Right ventricle myocardium inferior (tissue), 1 donor: Measurements from ENCODE around the gene ADCYAP1. TPM values are rescaled to one million over a fixed set of nuclear protein-coding genes. Genes with fewer than 3 reads are reported as not detected.

ENCODE experiments used
- ATAC-seq: fragments of 200-7000 bp; cut with Tn5 transposase; one replicate; pipeline ENCODE4 v1.9.1; 2020; ENCODE audit warnings: mild to moderate bottlenecking, moderate library complexity
- DNase-seq: peaks from one replicate; pipeline ENCODE4 v3.0.0; 2021; ENCODE audit errors: missing footprints
- intact Hi-C: fragments of 100-400 bp; cut with DNase I; formaldehyde crosslinking; loops from one replicate; pipeline ENCODE4 v1.11.0; 2022
- total RNA-seq: library from RNA; stranded (reverse); fragmentation: NEBNext Ultra II Directional; extraction: Animal tissue kit (Norgen Biotek cat#: 25700); gene quantifications from one replicate; pipeline ENCODE4 v1.2.1, GENCODE V29; 2021
- donor health status: DM: no; HTN: yes; CAD: no; lungs with severe emphysema.

Gene ADCYAP1
- total RNA-seq, 1 donor from 2014 or later, result not detected

- intact Hi-C loops, result no loop called here
- no peak for ATAC-seq
- DNase-seq, result no peak
These were observed 46.3 kb downstream of the ADCYAP1 start for GRCh38 chr18:950882-951495.

DNA sequence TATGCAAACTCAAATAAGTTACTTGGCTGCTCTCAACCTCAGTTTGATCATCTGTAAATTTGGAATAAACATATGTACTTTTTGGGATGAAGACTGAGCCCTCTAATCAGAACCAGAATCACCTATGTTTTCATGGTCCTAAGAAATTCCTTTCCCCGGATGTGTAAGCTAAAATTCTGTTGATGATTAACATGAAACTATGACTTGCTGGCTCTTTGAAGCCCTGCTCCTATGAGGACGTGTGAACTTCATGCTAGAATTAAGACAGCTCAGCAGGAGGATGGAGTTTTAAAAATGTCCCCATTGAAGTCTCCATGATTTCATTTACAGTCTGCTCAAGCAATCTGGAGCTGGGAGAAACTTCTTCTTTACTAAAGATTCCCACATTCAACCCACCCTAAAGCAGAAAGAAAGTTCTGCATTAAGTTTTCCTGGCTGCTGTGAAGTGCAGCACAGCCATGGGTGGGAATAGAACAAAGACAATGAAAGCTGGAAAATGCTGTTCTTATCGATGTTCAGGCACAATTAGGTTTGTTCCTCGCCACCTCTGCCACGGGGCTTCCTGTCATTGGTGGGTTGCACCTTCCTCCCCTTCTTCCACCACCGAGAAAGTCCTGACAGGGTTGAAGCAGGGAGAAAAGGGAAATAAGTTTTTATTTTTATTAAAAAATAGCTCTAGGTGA lies 50.9 kb downstream of the ADCYAP1 start:
- intact Hi-C loops, result no loop called here
- no peak for DNase-seq
- no peak for ATAC-seq

- DNase-seq, result no peak
- intact Hi-C loops, result no loop called here
- no peak for ATAC-seq
These were observed 53.2 kb downstream of the ADCYAP1 start for GRCh38 chr18:957829-958228.

DNA sequence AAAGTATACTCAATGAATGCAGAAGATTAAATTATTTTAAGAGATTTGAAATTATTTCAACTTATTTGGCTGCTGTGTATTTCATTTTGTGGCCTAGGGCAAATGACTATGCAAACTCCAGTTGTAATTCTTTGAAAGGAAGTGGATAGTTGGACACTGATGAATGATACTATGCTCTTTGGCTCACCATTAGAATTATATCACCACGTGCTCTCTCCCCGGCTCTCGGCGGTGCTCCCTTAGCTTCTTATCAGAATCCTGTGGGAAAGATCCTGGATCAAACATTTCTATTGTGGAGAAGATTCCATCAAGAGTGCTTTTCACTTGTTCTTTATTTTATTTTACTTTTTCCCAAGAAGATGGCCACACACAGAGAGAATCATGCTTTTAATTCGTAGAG lies 55.2 kb downstream of the ADCYAP1 start:
- intact Hi-C loops, result loop anchor here (5.0 kb wide), 1 partner anchor 93 kb away; no protein-coding TSS in a partner anchor
- no peak for ATAC-seq
- DNase-seq, result no peak

Other genes with a start within 250 kb of the ADCYAP1 start
- gene TYMS, start 247.2 kb upstream of the ADCYAP1 start, total RNA-seq, result 6.0 TPM
- 25.3 TPM for gene ENOSF1, start 192.2 kb upstream of the ADCYAP1 start, total RNA-seq
- 23.5 TPM for gene YES1, start 92.6 kb upstream of the ADCYAP1 start, total RNA-seq